Liver (tissue), 3 donors: ENCODE data around the gene SETD1A.

Experiments
- FOXA1 ChIP-seq: IDR thresholded peaks from 2 replicates; pipeline ENCODE4 v1.6.1; 2016; ENCODE audit warnings: antibody characterized with exemption
- GABPA ChIP-seq, 2 donors: IDR thresholded peaks in 1 of 2; conservative IDR thresholded peaks in 1 of 2; 2 replicates each; pipeline ENCODE4 v1.6.1; 2016; ENCODE audit warnings: antibody characterized with exemption in 2 of 2, mild to moderate bottlenecking in 1 of 2, moderate library complexity in 1 of 2
- RAD21 ChIP-seq, 2 donors: IDR thresholded peaks; 2 replicates each; pipeline ENCODE4 v1.6.1; 2016; ENCODE audit warnings: antibody characterized with exemption in 2 of 2, mild to moderate bottlenecking in 2 of 2
- REST ChIP-seq: IDR thresholded peaks from 2 replicates; pipeline ENCODE4 v1.6.1; 2016; ENCODE audit warnings: antibody characterized with exemption, mild to moderate bottlenecking
- SP1 ChIP-seq: IDR thresholded peaks from 2 replicates; pipeline ENCODE4 v1.6.1; 2018; ENCODE audit warnings: antibody characterized with exemption, mild to moderate bottlenecking
- TAF1 ChIP-seq: conservative IDR thresholded peaks from 2 replicates; pipeline ENCODE4 v1.6.1; 2016; ENCODE audit warnings: antibody characterized with exemption, mild to moderate bottlenecking
- YY1 ChIP-seq: IDR thresholded peaks from 2 replicates; pipeline ENCODE4 v1.6.1; 2016; ENCODE audit warnings: antibody characterized with exemption, mild to moderate bottlenecking
- TF ChIP-seq, protein P1 (sequence below): fragments of 150-350 bp; IDR thresholded peaks from 2 replicates; pipeline ENCODE4 v1.5.1; 2017; ENCODE audit warnings: improper control_type of control experiment, low read depth, low read length; ENCODE audit not compliant: missing input control
- TF ChIP-seq, protein P2 (sequence below): IDR thresholded peaks from 2 replicates; pipeline ENCODE4 v1.6.1; 2016; ENCODE audit warnings: antibody characterized with exemption
- TF ChIP-seq, protein P3 (sequence below): IDR thresholded peaks from 2 replicates; pipeline ENCODE4 v1.6.1; 2016; ENCODE audit warnings: antibody characterized with exemption
- TF ChIP-seq, protein P4 (sequence below): IDR thresholded peaks from 2 replicates; pipeline ENCODE4 v1.6.1; 2016; ENCODE audit warnings: antibody characterized with exemption
- donor health status: healthy.
- donor health status: healthy.

- TF ChIP-seq REST (peak; percentile 91), GABPA (IDR thresholded peaks at IDR 0.05 in 1 of 2, conservative IDR thresholded peaks at IDR 0.05 in 1 of 2) (no peak), FOXA1 (no peak), TAF1 (no peak), RAD21 (IDR thresholded peaks at IDR 0.05) (no peak), YY1 (no peak), SP1 (no peak)
- TF ChIP-seq, protein P1, sequence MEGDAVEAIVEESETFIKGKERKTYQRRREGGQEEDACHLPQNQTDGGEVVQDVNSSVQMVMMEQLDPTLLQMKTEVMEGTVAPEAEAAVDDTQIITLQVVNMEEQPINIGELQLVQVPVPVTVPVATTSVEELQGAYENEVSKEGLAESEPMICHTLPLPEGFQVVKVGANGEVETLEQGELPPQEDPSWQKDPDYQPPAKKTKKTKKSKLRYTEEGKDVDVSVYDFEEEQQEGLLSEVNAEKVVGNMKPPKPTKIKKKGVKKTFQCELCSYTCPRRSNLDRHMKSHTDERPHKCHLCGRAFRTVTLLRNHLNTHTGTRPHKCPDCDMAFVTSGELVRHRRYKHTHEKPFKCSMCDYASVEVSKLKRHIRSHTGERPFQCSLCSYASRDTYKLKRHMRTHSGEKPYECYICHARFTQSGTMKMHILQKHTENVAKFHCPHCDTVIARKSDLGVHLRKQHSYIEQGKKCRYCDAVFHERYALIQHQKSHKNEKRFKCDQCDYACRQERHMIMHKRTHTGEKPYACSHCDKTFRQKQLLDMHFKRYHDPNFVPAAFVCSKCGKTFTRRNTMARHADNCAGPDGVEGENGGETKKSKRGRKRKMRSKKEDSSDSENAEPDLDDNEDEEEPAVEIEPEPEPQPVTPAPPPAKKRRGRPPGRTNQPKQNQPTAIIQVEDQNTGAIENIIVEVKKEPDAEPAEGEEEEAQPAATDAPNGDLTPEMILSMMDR: no peak
- TF ChIP-seq, protein P2, sequence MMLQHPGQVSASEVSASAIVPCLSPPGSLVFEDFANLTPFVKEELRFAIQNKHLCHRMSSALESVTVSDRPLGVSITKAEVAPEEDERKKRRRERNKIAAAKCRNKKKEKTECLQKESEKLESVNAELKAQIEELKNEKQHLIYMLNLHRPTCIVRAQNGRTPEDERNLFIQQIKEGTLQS: no peak
- TF ChIP-seq, protein P3, sequence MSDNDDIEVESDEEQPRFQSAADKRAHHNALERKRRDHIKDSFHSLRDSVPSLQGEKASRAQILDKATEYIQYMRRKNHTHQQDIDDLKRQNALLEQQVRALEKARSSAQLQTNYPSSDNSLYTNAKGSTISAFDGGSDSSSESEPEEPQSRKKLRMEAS: no peak
- TF ChIP-seq, protein P4, sequence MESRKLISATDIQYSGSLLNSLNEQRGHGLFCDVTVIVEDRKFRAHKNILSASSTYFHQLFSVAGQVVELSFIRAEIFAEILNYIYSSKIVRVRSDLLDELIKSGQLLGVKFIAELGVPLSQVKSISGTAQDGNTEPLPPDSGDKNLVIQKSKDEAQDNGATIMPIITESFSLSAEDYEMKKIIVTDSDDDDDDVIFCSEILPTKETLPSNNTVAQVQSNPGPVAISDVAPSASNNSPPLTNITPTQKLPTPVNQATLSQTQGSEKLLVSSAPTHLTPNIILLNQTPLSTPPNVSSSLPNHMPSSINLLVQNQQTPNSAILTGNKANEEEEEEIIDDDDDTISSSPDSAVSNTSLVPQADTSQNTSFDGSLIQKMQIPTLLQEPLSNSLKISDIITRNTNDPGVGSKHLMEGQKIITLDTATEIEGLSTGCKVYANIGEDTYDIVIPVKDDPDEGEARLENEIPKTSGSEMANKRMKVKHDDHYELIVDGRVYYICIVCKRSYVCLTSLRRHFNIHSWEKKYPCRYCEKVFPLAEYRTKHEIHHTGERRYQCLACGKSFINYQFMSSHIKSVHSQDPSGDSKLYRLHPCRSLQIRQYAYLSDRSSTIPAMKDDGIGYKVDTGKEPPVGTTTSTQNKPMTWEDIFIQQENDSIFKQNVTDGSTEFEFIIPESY: no peak
Measured at GRCh38 chr16:30921459-30921747, 36.2 kb upstream of the SETD1A start.
